HG03521 (cell line): ENCODE data around the gene TUBB4A.
"Not testable (repeated sequence)": the region's sequence is repeated elsewhere in the genome, so short reads cannot be mapped to it uniquely, and the experiment has no call there.

Experiments used
- ATAC-seq: cut with Tn5 transposase; IDR thresholded peaks from one replicate; pipeline ENCODE4 v1.9.1; 2021; ENCODE audit warnings: mild to moderate bottlenecking, moderate library complexity; ENCODE audit not compliant: unreplicated experiment

Gene TUBB4A

DNA sequence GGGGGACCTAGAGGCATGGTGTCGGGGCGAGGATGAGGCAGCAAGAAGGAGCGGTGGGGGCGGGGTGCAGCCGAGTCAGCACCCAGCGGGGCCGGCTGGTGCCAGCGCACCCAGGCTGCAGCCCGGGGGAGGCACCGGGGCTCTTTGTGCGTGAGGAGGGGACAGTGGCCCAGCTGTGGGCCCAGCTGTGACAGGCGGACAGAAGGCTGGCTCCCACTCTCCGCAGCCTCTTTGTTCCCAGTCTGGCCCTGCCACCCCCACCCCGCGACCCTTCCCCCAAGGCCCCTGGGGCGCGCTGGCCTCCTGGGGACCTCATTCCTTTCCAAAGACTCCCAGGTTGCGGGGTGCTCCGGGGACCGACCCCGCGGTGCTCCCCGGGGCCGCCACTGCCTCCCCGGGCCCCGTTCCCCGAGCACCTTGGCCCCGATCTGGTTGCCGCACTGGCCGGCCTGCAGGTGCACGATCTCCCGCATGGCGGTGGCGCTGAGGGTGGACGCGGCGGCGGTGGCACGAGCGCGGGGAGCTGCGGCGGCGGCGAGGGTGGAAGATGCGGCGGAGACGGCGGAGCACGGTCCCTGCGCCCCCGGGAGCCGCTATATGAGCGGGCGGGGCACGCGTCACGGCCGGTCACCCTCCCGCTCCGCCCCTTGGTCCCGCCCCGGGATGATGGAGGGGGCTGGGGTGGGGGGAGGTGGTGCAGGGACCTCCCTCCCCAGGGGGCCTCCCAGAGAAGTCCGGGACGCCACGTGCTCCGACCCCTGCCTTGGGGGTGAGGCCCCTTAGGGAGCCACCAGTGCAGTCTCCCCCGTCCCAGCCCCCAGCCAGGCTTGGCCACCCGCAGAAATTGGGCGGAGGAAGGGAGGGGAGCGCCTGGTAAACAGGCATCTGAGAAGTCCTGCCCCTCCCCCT, at the start of gene TUBB4A:
TUBB4A (minus strand) TSS at position 570 of the 909 bp plus-strand sequence; CDS start at position 473, 97 bp downstream.
- no peak for ATAC-seq

DNA sequence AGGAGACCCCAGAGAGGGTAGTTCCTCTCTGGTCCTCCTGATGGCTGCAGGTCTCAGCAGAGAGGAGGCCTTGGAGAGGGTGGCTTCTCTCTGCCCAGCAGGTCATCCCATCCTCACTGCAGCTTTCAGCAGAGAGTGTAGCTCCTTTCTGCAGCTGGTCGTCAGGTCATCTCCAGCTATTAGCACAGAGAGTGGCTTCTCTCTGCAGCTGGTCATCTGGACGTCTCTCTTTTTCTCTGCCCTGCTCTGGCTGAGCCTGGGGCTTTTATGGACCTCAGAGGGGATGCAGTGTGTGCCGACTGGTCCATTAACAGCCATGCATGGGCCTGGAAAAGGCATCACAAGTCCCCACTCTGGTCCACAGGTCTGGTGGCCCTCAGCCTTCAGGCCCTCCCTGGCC, 49.0 kb upstream of the TUBB4A start:
- no peak for ATAC-seq

DNA sequence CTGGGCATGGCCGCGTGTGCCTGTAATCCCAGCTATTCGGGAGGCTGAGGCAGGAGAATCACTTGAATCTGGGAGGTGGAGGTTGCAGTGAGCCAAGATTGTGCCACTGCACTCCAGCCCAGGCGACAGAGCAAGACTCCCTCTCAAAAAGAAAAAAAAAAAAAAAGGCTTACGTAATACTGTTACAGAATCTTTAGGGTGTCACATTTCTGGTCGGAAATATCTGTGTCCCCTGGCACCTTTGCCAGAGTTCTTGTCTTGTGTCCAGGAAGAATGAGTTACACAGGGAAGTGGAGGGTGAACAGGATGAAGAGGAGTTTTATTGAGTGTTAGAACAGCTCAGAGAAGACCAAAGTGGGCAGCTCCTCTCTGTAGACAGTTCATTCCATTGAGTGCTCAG, 48.6 kb upstream of the TUBB4A start:
- not testable (repeated sequence) for ATAC-seq

DNA sequence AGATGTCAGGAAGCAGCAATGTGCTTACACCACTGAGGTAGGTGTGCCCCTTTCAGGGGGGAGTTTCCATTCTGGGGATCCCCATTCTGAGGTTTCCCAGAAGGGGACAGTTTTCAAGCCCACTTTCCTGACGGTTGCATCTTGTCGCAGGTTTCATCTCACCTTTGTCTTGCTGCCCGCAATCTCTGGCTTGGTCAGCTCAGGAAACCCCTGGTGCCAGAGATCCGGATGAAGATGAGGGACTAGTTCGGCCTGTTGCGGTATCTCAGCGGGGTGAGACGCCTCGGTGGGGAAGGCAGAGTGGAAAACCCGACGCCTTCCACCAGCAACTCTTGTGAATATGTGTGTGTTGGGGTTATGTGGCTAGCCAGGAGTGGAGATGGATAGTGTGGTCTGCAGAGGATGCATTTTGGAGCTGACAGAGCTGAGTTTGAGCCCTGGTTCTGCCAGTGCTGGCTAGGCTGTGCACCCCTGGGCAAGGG, 41.8 kb upstream of the TUBB4A start:
- ATAC-seq, result no peak

DNA sequence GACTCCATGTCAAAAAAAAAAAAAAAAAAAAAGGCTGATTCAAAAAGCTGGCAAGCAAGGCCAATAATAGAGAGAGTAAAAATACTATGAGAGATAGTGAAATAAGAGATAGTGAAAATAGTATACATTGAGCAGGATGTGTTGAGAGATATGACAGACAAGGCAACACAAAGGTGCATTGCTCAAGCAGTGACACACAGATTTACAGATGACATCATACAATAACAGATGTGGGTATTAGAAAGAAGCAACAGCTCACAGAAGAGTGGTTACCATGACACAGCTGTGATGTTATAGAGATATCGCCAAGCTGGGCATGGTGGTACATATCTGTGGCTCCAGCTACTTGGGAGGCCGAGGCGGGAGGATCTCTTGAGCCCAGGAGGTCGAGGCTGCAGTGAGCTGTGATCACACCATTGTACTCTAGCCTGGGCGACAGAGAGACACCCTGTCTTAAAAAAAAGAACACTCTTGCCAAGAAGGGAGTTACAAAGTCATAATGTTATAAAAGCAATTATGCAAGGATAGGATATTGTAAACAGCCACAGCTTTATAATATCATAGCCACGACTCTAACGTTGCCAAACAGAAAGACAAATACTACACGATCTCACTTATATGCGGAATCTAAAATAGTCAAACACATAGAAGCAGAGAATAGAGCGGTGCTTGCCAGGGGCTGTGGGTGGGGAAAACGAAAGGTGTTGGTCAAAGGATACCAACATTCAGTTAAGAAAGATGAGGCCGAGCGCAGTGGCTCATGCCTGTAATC, 39.0 kb upstream of the TUBB4A start:
- ATAC-seq, result no peak

- ATAC-seq, result no peak
Measured at GRCh38 chr19:6539514-6539913, 37.4 kb upstream of the TUBB4A start.

- ATAC-seq, result no peak
Measured at GRCh38 chr19:6535558-6536137, 33.5 kb upstream of the TUBB4A start.

- no peak for ATAC-seq
Measured at GRCh38 chr19:6534451-6535093, 32.5 kb upstream of the TUBB4A start.

- no peak for ATAC-seq
Measured at GRCh38 chr19:6533746-6534418, 31.8 kb upstream of the TUBB4A start.

- no peak for ATAC-seq
Measured at GRCh38 chr19:6533000-6533328, 30.9 kb upstream of the TUBB4A start.

- ATAC-seq, result no peak
Measured at GRCh38 chr19:6532244-6532999, 30.3 kb upstream of the TUBB4A start.

DNA sequence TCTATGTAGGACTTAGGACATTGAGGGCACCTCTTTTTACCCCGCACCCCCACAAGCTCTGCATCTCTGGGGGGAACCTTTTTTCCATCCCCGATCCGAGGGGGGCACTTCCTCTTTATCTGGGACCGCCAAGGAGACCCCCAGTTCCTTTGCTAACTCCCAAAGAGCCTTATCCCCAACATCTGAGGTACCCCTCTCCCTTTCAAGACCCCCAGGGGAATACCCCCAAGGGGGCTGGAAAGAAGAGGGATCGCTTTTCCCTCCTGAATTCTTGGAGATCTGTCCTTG, 29.8 kb upstream of the TUBB4A start:
- ATAC-seq, result no peak

DNA sequence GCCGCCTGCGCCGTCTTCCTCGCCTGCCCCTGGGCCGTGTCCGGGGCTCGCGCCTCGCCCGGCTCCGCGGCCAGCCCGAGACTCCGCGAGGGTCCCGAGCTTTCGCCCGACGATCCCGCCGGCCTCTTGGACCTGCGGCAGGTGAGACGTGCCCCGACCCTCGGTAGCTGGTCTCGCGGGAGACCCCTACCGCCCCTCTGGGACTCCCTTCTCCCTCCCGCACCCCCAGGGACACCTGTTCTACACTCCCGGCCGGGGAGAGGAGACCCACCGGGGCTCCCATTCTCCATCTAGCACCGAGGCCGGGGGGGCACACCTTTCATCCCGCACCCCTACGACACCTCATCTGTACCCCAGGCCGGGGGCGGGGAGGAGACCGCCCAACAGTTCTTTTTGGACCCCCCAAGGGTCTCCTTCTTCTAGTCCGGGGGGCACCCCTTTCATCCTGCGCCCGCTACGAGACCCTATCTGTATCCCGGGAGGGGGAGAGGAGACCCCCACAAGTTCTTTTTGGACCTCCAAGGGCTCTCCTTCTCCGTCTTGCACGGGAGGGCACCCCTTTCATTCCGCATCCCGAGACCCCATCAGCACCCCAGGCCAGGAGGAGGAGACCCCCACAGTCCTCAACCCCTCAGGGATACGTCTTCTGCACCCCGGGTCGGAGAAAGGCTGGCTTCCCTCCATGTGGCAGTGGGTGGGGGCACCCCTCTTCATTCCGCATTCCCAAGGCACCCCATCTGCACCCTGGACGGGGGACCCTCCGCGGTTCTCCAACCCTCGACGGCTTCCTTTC, 29.2 kb upstream of the TUBB4A start:
- ATAC-seq, result no peak

DNA sequence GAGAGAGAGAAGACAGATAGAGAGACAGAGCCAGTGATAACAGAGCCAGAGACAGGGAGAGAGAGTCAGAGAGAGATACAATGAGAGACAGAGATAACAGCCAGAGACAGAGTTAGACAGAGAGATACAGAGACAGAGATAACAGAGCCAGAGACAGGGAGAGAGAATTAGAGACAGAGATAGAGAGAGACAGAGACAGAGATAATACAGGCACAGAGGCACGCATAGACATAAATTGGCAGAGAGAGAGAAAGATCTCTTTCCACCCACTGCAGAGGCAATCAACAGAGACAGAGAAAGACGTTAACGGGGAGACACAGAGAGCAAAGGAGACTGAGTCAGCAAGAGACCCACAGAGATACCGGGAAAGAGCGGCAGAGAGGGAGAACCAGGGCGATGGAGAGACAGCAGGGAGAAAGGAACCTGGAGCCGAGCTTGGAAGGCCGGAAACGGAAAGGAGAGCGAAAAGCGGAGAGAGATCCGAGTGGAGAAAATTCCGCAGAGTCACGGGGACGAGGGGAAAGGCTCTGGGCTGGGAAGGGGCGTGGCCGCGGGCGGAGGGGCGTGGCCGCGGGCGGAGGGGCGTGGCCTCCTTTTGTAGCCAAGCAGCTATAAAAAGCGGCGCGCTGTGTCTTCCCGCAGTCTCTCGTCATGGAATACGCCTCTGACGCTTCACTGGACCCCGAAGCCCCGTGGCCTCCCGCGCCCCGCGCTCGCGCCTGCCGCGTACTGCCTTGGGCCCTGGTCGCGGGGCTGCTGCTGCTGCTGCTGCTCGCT, 28.5 kb upstream of the TUBB4A start, which contains the start of gene TNFSF9:
TNFSF9 (plus strand) TSS at position 641 of the 777 bp plus-strand sequence; CDS start at position 652, 11 bp downstream.
- peak; percentile 38 for ATAC-seq

DNA sequence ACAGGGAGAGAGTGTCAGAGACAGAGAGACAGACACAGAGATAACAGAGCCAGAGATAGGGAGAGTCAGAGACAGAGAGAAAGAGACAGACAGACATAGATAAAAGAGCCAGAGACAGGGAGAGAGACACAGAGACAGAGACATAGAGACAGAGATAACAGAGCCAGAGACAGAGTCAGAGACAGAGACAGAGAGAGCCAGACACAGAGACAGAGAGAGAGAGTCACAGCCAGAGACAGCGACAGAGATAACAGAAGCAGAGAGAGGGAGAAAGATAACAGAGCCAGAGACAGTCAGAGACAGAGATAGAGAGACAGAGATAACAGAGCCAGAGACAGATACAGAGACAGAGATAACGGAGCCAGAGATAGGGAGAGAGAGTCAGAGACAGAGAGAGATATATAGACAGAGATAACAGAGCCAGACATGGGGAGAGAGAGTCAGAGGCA, 27.9 kb upstream of the TUBB4A start:
- ATAC-seq, result no peak

GRCh38 chr19:6529351-6529750, 27.2 kb upstream of the TUBB4A start:
- ATAC-seq, result no peak

DNA sequence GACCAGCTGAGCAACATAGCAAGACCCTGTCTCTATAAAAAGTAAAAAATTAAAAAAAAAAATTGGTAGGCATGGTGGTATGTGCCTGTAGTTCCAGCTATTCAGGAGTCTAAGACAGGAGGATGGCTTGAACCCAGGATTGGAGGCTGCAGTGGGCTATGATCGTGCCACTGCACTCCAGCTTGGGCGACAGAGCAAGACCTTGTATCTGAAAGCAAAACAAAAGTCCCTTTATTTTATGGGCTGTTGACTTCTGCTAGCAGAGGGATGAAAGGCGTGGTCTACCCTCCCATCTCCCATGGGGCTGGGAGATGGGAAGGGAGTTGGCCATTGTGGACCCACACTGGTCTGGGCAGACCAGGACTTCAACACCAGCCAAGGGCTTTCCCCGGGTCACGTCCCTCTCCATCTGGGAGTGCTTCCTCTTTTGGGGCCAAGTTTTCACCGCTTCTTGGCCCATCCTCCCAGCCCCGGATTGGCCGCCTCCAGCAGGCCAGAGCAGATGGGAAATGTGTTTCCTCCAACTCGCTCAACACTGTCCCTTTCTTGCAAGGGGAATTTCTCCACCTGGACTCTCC, 26.5 kb upstream of the TUBB4A start:
- ATAC-seq, result no peak
